ENCODE data around the gene C1orf159. TPM values are rescaled to one million over a fixed set of nuclear protein-coding genes. Genes with fewer than 3 reads are reported as not detected.
"Not testable (repeated sequence)": the region's sequence is repeated elsewhere in the genome, so short reads cannot be mapped to it uniquely, and the experiment has no call there.

Gene C1orf159
- total and polyA plus RNA-seq, 2 experiments from 2014 or later, result 7.1 to 25.1 TPM

DNA sequence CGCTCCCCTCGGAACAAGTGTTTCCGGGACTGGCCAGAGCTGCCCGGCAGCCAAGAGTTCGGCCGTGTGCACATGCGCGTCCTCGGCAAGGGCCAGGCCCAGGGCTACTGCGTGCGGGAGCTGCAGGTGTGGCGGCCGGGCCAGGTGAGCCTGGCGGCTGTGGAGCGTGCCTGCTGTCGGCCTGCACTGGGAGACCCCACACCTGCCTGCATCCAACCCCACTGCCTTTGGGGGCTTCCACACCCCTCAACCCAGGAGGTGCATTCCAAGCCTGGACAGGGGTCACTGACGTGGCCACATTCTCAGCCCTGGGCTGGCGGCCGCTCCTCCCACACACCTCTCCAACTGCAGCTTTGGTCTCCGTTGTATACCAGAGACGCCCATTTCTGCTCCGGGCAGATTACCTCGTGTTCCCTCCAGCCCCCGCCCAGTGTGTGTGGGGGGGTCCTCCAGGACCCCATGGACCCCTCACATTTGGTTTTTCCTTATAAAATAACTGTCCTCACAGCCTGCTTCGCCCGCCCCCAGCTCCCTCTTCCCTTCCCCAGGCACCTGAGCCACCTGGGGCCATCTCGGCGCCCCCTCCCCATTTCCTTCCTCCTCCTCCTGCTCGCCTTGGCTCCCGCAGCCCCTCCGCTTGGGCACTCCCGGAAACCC, 47.9 kb downstream of the C1orf159 start:
- Histone ChIP-seq H3K36me3 (replicated peaks; ENCODE audit: insufficient read depth, low read depth) (no peaks in the 10 kb centered on the region), H3K4me1 (ENCODE audit: insufficient read depth) (peaks cover 13% of the 10 kb centered on the region), H3K4me2 (peak overlapping the region; percentile 76), H3K27me3 (no peaks in the 10 kb centered on the region), H2AFZ (no peak overlapping the region), H3K79me2 (no peaks in the 10 kb centered on the region), H3K27ac (peak overlapping the region; percentile 43), H4K20me1 (ENCODE audit: insufficient read depth, poor library complexity, severe bottlenecking) (no peaks in the 10 kb centered on the region), H3K4me3 (no peak overlapping the region), H3K9me3 (ENCODE audit: low read depth) (no peaks in the 10 kb centered on the region), H3K9me2 (replicated peaks; ENCODE audit: insufficient read depth) (no peaks in the 10 kb centered on the region)
- TF ChIP-seq EZH2 (IDR thresholded peaks at IDR 0.05; ENCODE audit: borderline replicate concordance), result no peak
- TF ChIP-seq, protein P1, sequence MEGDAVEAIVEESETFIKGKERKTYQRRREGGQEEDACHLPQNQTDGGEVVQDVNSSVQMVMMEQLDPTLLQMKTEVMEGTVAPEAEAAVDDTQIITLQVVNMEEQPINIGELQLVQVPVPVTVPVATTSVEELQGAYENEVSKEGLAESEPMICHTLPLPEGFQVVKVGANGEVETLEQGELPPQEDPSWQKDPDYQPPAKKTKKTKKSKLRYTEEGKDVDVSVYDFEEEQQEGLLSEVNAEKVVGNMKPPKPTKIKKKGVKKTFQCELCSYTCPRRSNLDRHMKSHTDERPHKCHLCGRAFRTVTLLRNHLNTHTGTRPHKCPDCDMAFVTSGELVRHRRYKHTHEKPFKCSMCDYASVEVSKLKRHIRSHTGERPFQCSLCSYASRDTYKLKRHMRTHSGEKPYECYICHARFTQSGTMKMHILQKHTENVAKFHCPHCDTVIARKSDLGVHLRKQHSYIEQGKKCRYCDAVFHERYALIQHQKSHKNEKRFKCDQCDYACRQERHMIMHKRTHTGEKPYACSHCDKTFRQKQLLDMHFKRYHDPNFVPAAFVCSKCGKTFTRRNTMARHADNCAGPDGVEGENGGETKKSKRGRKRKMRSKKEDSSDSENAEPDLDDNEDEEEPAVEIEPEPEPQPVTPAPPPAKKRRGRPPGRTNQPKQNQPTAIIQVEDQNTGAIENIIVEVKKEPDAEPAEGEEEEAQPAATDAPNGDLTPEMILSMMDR (IDR thresholded peaks at IDR 0.05; ENCODE audit: poor library complexity), result no peak
- TF ChIP-seq EZH2phosphoT487 (IDR thresholded peaks at IDR 0.05; ENCODE audit: low read depth, severe bottlenecking, unreplicated experiment), result no peak
- WGBS (ENCODE audit: low lambda C conversion rate, missing lambda C conversion rate), result 78% methylated on average over 27 of the region's 32 CpGs
- DNase-seq (ENCODE audit: low spot score), result no peak

GRCh38 chr1:1067284-1067859, 48.5 kb downstream of the C1orf159 start:
- Histone ChIP-seq H2AFZ (no peak overlapping the region), H3K4me2 (no peak overlapping the region), H3K4me3 (no peak overlapping the region), H3K9me2 (replicated peaks; ENCODE audit: insufficient read depth) (no peaks in the 10 kb centered on the region), H3K79me2 (no peaks in the 10 kb centered on the region), H3K4me1 (ENCODE audit: insufficient read depth) (peaks cover 17% of the 10 kb centered on the region), H3K27me3 (no peaks in the 10 kb centered on the region), H3K36me3 (replicated peaks; ENCODE audit: insufficient read depth, low read depth) (no peaks in the 10 kb centered on the region), H4K20me1 (ENCODE audit: insufficient read depth, poor library complexity, severe bottlenecking) (no peaks in the 10 kb centered on the region), H3K9me3 (ENCODE audit: low read depth) (no peaks in the 10 kb centered on the region), H3K27ac (no peak overlapping the region)
- no peak for TF ChIP-seq EZH2 (IDR thresholded peaks at IDR 0.05; ENCODE audit: borderline replicate concordance)
- TF ChIP-seq, protein P1 (IDR thresholded peaks at IDR 0.05; ENCODE audit: poor library complexity), result no peak
- TF ChIP-seq EZH2phosphoT487 (IDR thresholded peaks at IDR 0.05; ENCODE audit: low read depth, severe bottlenecking, unreplicated experiment), result no peak
- WGBS (ENCODE audit: low lambda C conversion rate, missing lambda C conversion rate), result 96% methylated on average over 53 of the region's 54 CpGs
- DNase-seq (ENCODE audit: low spot score), result no peak

- H3K36me3 ChIP-seq (replicated peaks; ENCODE audit: insufficient read depth, low read depth), result no peaks in the 10 kb centered on the region
- no peaks in the 10 kb centered on the region for H3K9me2 ChIP-seq (replicated peaks; ENCODE audit: insufficient read depth)
- no peak overlapping the region for H3K4me3 ChIP-seq
- peaks cover 19% of the 10 kb centered on the region for H3K4me1 ChIP-seq (ENCODE audit: insufficient read depth)
- H3K4me2 ChIP-seq, result no peak overlapping the region
- WGBS (ENCODE audit: low lambda C conversion rate, missing lambda C conversion rate), result 86% methylated on average over 20 of the region's 27 CpGs
- H2AFZ ChIP-seq, result no peak overlapping the region
- no peaks in the 10 kb centered on the region for H3K9me3 ChIP-seq (ENCODE audit: low read depth)
- no peaks in the 10 kb centered on the region for H3K79me2 ChIP-seq
- no peak for DNase-seq (ENCODE audit: low spot score)
- peaks cover under 1% of the 10 kb centered on the region for H3K27me3 ChIP-seq
- no peaks in the 10 kb centered on the region for H4K20me1 ChIP-seq (ENCODE audit: insufficient read depth, poor library complexity, severe bottlenecking)
- no peak overlapping the region for H3K27ac ChIP-seq
- TF ChIP-seq, protein P1 (IDR thresholded peaks at IDR 0.05; ENCODE audit: poor library complexity), result no peak
- TF ChIP-seq EZH2 (IDR thresholded peaks at IDR 0.05; ENCODE audit: borderline replicate concordance) (no peak), EZH2phosphoT487 (IDR thresholded peaks at IDR 0.05; ENCODE audit: low read depth, severe bottlenecking, unreplicated experiment) (no peak)
Measured at GRCh38 chr1:1066403-1067283, 49.2 kb downstream of the C1orf159 start.

DNA sequence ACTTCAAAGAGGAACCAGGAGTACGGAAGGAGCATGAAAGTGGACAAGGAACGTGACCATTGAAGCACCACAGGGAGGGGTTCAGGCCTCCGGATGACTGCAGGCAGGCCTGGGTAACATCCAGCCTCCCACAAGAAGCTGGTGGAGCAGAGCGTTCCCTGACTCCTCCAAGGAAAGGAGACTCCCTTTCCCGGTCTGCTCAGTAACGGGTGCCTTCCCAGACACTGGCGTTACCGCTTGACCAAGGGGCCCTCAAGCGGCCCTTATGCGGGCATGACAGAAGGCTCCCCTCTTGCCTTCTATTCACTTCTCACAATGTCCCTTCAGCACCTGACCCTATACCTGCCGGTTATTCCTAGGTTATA, 50.0 kb downstream of the C1orf159 start:
- not testable (repeated sequence) for H3K79me2 ChIP-seq; H3K27ac ChIP-seq; H3K4me2 ChIP-seq; H2AFZ ChIP-seq; H3K36me3 ChIP-seq (replicated peaks; ENCODE audit: insufficient read depth, low read depth); DNase-seq (ENCODE audit: low spot score); H4K20me1 ChIP-seq (ENCODE audit: insufficient read depth, poor library complexity, severe bottlenecking); H3K27me3 ChIP-seq; H3K9me3 ChIP-seq (ENCODE audit: low read depth); H3K4me3 ChIP-seq; H3K9me2 ChIP-seq (replicated peaks; ENCODE audit: insufficient read depth)
- 76% methylated on average over 11 of the region's 11 CpGs for WGBS (ENCODE audit: low lambda C conversion rate, missing lambda C conversion rate)
- peaks cover 19% of the 10 kb centered on the region for H3K4me1 ChIP-seq (ENCODE audit: insufficient read depth)
